A549 (cell line): ENCODE results near the gene DDX17. TPM values are rescaled to one million over a fixed set of nuclear protein-coding genes. Genes with fewer than 3 reads are reported as not detected.
A peak's percentile ranks its signal among the peaks of the same experiment; 100 is the strongest.

ENCODE experiments used
- ATAC-seq, 2 experiments: fragments of 200-7000 bp in 1 of 2; fragments of >200 bp in 1 of 2; cut with Nextera tagmentation in 1 of 2; cut with Tn5 transposase in 1 of 2; 3 replicates each; pipeline versions ENCODE4 v1.8.0 to v1.9.1; 2018 to 2020; ENCODE audit warnings: mild to moderate bottlenecking in 1 of 2, moderate library complexity in 1 of 2
- CTCF ChIA-PET: fragments of 300-600 bp; sonication (Branson Sonifier 250); formaldehyde crosslinking; extraction: SDS; loops from one replicate; lab custom pipeline; 2021; ENCODE audit warnings: antibody characterized with exemption, inconsistent platforms; lab: Yijun Ruan, JAX
- POLR2A ChIA-PET: fragments of 350-600 bp; formaldehyde crosslinking; extraction: SDS; loops from one replicate; lab custom pipeline; 2021; ENCODE audit warnings: antibody characterized with exemption, inconsistent platforms; lab: Yijun Ruan, JAX
- DNase-seq, 2 experiments: peaks; one replicate each; pipeline versions ENCODE4 v3.0.0 to v3.0.0-alpha.2; 2011 to 2016; ENCODE audit warnings: low read depth in 1 of 2, low spot score in 1 of 2
- FAIRE-seq: peaks from 2 replicates; lab custom pipeline; 2011; peaks lifted over from hg19 to GRCh38; lab: Jason Lieb, UNC
- H3K27ac ChIP-seq, 2 experiments: fragments of >200 bp; sonication (Bioruptor Twin); formaldehyde crosslinking; 3 replicates each; pipeline ENCODE4 v1.5.1; 2016 to 2017
- H3K4me1 ChIP-seq: fragments of >200 bp; sonication (Bioruptor Twin); formaldehyde crosslinking; 3 replicates; pipeline ENCODE4 v1.6.1; 2016
- H3K4me2 ChIP-seq: fragments of >200 bp; sonication (Bioruptor Twin); formaldehyde crosslinking; 3 replicates; pipeline ENCODE4 v1.6.1; 2016
- H3K4me3 ChIP-seq: fragments of >200 bp; sonication (Bioruptor Twin); formaldehyde crosslinking; 3 replicates; pipeline ENCODE4 v1.5.1; 2016
- H3K9me3 ChIP-seq: fragments of >200 bp; sonication (Bioruptor Twin); formaldehyde crosslinking; 3 replicates; pipeline ENCODE4 v1.6.1; 2016
- BHLHE40 ChIP-seq: IDR thresholded peaks from 2 replicates; pipeline ENCODE4 v1.6.1; 2012; ENCODE audit warnings: low read depth, low read length, inconsistent platforms
- CBX2 ChIP-seq: fragments of 200-600 bp; sonication (generic); IDR thresholded peaks from 2 replicates; pipeline ENCODE4 v1.6.1; 2016; ENCODE audit warnings: low read depth, mild to moderate bottlenecking, borderline replicate concordance
- CHD2 ChIP-seq: fragments of 150-350 bp; IDR thresholded peaks from 2 replicates; pipeline ENCODE4 v1.6.1; 2014; ENCODE audit warnings: low read length; ENCODE audit not compliant: partially characterized antibody
- EHF ChIP-seq: fragments of 250-450 bp; sonication (Bioruptor Pico); IDR thresholded peaks from 2 replicates; pipeline ENCODE4 v1.5.0; 2020; ENCODE audit warnings: mild to moderate bottlenecking
- EHMT2 ChIP-seq: fragments of 200-600 bp; sonication (generic); IDR thresholded peaks from 2 replicates; pipeline ENCODE4 v1.6.1; 2016; ENCODE audit warnings: antibody characterized with exemption, low read depth, mild to moderate bottlenecking, moderate library complexity
- EP300 ChIP-seq, 2 experiments: fragments of >200 bp; sonication (Bioruptor Twin); formaldehyde crosslinking; IDR thresholded peaks; 2 replicates in 1 of 2; 3 replicates in 1 of 2; pipeline ENCODE4 v1.6.1; 2016 to 2017
- FOXS1 ChIP-seq: fragments of 250-450 bp; sonication (Bioruptor Pico); IDR thresholded peaks from 2 replicates; pipeline ENCODE4 v1.5.0; 2020; ENCODE audit warnings: mild to moderate bottlenecking, moderate library complexity
- HOXB13 ChIP-seq: fragments of 250-450 bp; sonication (Bioruptor Pico); IDR thresholded peaks from 2 replicates; pipeline ENCODE4 v1.5.0; 2020; ENCODE audit warnings: low read depth, mild to moderate bottlenecking, moderate library complexity
- JUNB ChIP-seq: fragments of >200 bp; sonication (Bioruptor Twin); formaldehyde crosslinking; IDR thresholded peaks from 2 replicates; pipeline ENCODE4 v1.6.1; 2016
- MYC ChIP-seq: IDR thresholded peaks from 2 replicates; pipeline ENCODE4 v1.6.1; 2012; ENCODE audit warnings: mild to moderate bottlenecking, inconsistent platforms, low read length, improper control_type of control experiment, borderline replicate concordance
- NFE2L2 ChIP-seq: fragments of 150-350 bp; conservative IDR thresholded peaks from 2 replicates; pipeline ENCODE4 v1.6.1; 2014; ENCODE audit warnings: low read length
- PHF8 ChIP-seq: fragments of 200-600 bp; sonication (generic); IDR thresholded peaks from 2 replicates; pipeline ENCODE4 v1.6.1; 2016; ENCODE audit warnings: low read depth, mild to moderate bottlenecking, antibody characterized with exemption, moderate library complexity, borderline replicate concordance
- POLR2AphosphoS2 ChIP-seq: conservative IDR thresholded peaks from 2 replicates; pipeline ENCODE4 v1.6.1; 2012; ENCODE audit warnings: low read length, improper control_type of control experiment, inconsistent platforms
- RAD21 ChIP-seq, 2 experiments: fragments of >200 bp in 1 of 2; sonication (Bioruptor Twin) in 1 of 2; formaldehyde crosslinking in 1 of 2; IDR thresholded peaks in 1 of 2; conservative IDR thresholded peaks in 1 of 2; 2 replicates in 1 of 2; 3 replicates in 1 of 2; pipeline ENCODE4 v1.6.1; 2012 to 2018; ENCODE audit warnings: inconsistent platforms in 1 of 2
- RFX5 ChIP-seq: fragments of 450-650 bp; IDR thresholded peaks from 2 replicates; pipeline ENCODE4 v1.7.1; 2014; ENCODE audit warnings: antibody characterized with exemption, mild to moderate bottlenecking, moderate library complexity
- ZC3H11A ChIP-seq: fragments of 450-650 bp; IDR thresholded peaks from 2 replicates; pipeline ENCODE4 v1.6.1; 2014; ENCODE audit warnings: antibody characterized with exemption, mild to moderate bottlenecking
- ZSCAN20 ChIP-seq: fragments of 250-450 bp; sonication (Bioruptor Pico); IDR thresholded peaks from 2 replicates; pipeline ENCODE4 v1.8.0; 2022; ENCODE audit warnings: mild to moderate bottlenecking, moderate library complexity
- WGBS: methylation state at CpG from one replicate; pipeline ENCODE4 v1.1.6; 2017; ENCODE audit errors: missing lambda C conversion rate; 5-methylcytosine and 5-hydroxymethylcytosine counted together
- polyA plus RNA-seq, 4 experiments: library from polyadenylated mRNA; depleted of rRNA in 3 of 4; stranded (reverse); fragments of >200 nt; fragmentation: RNase III in 1 of 4; extraction: RNeasy Plus Mini Kit Qiagen cat#74134 plus additional on column Dnase treatment in 1 of 4; gene quantifications; 2 replicates in 3 of 4; 3 replicates in 1 of 4; pipeline ENCODE4 v1.2.3, GENCODE V29; 2011 to 2017
- TF ChIP-seq, protein P1 (sequence below): fragments of 200-600 bp; sonication (generic); IDR thresholded peaks from 2 replicates; pipeline ENCODE4 v1.6.1; 2016; ENCODE audit warnings: antibody characterized with exemption, mild to moderate bottlenecking, moderate library complexity
- TF ChIP-seq, protein P2 (sequence below): fragments of 450-650 bp; IDR thresholded peaks from 2 replicates; pipeline ENCODE4 v1.6.1; 2014; ENCODE audit warnings: antibody characterized with exemption

Gene DDX17
- polyA plus RNA-seq, 2 of the 4 experiments (the other 2 are of a cell fraction), result 117 to 292 TPM

DNA sequence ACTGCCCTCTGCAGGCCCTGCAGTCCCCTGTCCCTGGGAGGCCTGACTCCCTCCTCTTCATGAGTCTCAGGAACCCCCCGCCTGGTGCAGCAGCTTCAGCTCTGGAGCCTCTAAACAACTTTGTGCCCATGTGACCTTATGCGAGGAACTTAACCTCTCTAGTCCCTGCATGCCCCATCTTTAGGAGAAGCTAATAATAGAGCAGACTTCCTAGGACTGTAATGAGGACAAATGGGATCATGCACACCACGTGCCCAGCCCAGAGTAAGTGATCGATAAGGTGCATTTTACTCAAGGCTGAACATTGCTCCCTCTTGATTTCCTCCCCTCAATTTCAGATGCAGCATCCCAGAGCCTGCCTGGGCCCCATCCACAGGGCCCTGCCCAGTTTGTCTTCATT is 70.1 kb downstream of the DDX17 start:
- ATAC-seq (0 out of 6 replicates have a peak, but pooled peaks of 1 of the 2 experiments have one; percentile 33), DNase-seq (no peak), FAIRE-seq (no peak)
- CTCF ChIA-PET, result no interaction called here
- Histone ChIP-seq H3K9me3 (no peaks in the 10 kb centered on the region), H3K27ac (no peak overlapping the region), H3K4me1 (no peaks in the 10 kb centered on the region), H3K4me3 (no peak overlapping the region), H3K4me2 (no peak overlapping the region)
- TF ChIP-seq, protein P1, sequence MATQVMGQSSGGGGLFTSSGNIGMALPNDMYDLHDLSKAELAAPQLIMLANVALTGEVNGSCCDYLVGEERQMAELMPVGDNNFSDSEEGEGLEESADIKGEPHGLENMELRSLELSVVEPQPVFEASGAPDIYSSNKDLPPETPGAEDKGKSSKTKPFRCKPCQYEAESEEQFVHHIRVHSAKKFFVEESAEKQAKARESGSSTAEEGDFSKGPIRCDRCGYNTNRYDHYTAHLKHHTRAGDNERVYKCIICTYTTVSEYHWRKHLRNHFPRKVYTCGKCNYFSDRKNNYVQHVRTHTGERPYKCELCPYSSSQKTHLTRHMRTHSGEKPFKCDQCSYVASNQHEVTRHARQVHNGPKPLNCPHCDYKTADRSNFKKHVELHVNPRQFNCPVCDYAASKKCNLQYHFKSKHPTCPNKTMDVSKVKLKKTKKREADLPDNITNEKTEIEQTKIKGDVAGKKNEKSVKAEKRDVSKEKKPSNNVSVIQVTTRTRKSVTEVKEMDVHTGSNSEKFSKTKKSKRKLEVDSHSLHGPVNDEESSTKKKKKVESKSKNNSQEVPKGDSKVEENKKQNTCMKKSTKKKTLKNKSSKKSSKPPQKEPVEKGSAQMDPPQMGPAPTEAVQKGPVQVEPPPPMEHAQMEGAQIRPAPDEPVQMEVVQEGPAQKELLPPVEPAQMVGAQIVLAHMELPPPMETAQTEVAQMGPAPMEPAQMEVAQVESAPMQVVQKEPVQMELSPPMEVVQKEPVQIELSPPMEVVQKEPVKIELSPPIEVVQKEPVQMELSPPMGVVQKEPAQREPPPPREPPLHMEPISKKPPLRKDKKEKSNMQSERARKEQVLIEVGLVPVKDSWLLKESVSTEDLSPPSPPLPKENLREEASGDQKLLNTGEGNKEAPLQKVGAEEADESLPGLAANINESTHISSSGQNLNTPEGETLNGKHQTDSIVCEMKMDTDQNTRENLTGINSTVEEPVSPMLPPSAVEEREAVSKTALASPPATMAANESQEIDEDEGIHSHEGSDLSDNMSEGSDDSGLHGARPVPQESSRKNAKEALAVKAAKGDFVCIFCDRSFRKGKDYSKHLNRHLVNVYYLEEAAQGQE, result no peak
- TF ChIP-seq FOXS1 (CRISPR knock-in tag) (no peak), EP300 (IDR thresholded peaks at IDR 0.05) (no peak), ZSCAN20 (no peak), RAD21 (conservative IDR thresholded peaks at IDR 0.05 in 1 of 2, IDR thresholded peaks at IDR 0.05 in 1 of 2) (no peak), HOXB13 (CRISPR knock-in tag) (no peak), POLR2AphosphoS2 (no peak), EHF (CRISPR knock-in tag) (no peak), CHD2 (no peak), NFE2L2 (no peak)
- TF ChIP-seq, protein P2, sequence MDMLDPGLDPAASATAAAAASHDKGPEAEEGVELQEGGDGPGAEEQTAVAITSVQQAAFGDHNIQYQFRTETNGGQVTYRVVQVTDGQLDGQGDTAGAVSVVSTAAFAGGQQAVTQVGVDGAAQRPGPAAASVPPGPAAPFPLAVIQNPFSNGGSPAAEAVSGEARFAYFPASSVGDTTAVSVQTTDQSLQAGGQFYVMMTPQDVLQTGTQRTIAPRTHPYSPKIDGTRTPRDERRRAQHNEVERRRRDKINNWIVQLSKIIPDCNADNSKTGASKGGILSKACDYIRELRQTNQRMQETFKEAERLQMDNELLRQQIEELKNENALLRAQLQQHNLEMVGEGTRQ, result no peak
- WGBS, result 50% methylated on average over 4 of the region's 4 CpGs
- POLR2A ChIA-PET, result no interaction called here

DNA sequence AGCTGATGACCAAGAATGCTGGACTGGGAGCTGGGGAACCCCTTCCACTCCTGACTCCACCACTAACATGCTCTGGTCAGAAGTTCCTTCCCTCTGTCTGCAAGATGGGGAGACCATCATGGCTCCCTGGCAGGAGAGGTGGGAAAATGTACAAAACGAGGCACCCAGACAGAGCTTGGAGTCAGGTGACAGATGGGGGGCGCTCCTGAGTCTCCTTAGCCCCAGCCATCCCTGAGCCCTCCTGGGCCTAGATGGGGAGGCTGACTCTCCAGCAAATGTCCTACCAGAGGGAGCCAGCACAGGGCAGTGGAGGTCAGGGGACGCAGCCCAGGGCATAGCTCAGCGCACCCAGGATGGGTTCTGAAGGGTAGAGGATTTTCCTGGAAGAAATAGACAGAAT is 71.1 kb downstream of the DDX17 start:
- TF ChIP-seq RFX5 (no peak), JUNB (no peak), MYC (no peak), PHF8 (no peak)
- H3K4me3 ChIP-seq, result no peak overlapping the region
- DNase-seq (no peak), ATAC-seq (peak in 1 of 2 experiments; percentile 51; a peak in 3 of 6 replicates), FAIRE-seq (no peak)
- H3K4me1 ChIP-seq, result no peaks in the 10 kb centered on the region
- no peak overlapping the region for H3K4me2 ChIP-seq
- no peaks in the 10 kb centered on the region for H3K9me3 ChIP-seq
- ChIA-PET CTCF (interaction anchor here (1.0 to 1.7 kb wide), 2 partner anchors 10 to 17 kb away, joined by 3 to 7 read pairs; no protein-coding TSS in a partner anchor), POLR2A (interaction anchor here (1.6 kb wide), 1 partner anchor 13 kb away, joined by 3 read pairs; no protein-coding TSS in a partner anchor)
- 80% methylated on average over 3 of the region's 4 CpGs for WGBS
- H3K27ac ChIP-seq, result no peak overlapping the region

DNA sequence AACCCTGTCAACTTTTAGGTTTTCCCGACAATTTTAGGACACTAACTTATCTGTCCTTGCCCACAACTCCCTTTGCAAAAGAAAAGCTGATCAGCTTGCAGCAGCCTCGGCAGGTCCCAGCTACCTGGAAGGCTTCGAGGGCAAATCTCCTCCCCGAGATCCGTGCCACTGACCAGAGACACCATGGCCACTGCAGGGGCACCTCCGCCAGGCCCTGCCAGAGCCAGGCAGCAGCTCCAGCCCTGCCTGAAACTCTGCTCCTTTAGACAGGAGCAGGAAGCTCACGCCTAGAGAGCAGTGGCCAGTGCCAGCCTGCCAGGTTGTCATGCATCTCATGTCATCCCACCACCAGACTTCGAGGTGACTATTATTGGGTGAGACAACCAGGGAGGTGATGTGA is 72.2 kb downstream of the DDX17 start:
- WGBS, result 48% methylated on average over 4 of the region's 8 CpGs
- DNase-seq (no peak), FAIRE-seq (no peak), ATAC-seq (no peak)
- Histone ChIP-seq H3K4me1 (no peaks in the 10 kb centered on the region), H3K9me3 (no peaks in the 10 kb centered on the region), H3K4me3 (no peak overlapping the region), H3K27ac (no peak overlapping the region), H3K4me2 (no peak overlapping the region)
- ChIA-PET POLR2A (interaction anchor here (0.6 to 1.6 kb wide), 2 partner anchors 8 to 14 kb away, joined by 3 read pairs; no protein-coding TSS in a partner anchor), CTCF (interaction anchor here (1.0 to 1.7 kb wide), 4 partner anchors 11 to 382 kb away, joined by 3 to 7 read pairs (median 4); no protein-coding TSS in a partner anchor)
- TF ChIP-seq BHLHE40 (no peak), ZC3H11A (no peak), CBX2 (no peak), EHMT2 (no peak)

Other genes with a start within 250 kb of the DDX17 start
- 22.2 and 22.7 TPM in 2 replicates for gene TMEM184B, start 233.3 kb downstream of the DDX17 start, polyA plus RNA-seq (2011; rRNA removed)
- gene TMEM184B, start 233.3 kb downstream of the DDX17 start, polyA plus RNA-seq (2017; fragmentation: RNase III; extraction: RNeasy Plus Mini Kit Qiagen cat#74134 plus additional on column Dnase treatment), result 33.2 to 36.8 TPM (median 36.6 TPM) in 3 replicates
- gene CSNK1E, start 188.9 kb downstream of the DDX17 start, polyA plus RNA-seq (2011; rRNA removed), result 58.3 and 60.9 TPM in 2 replicates
- 57.1 to 63.3 TPM (median 59.3 TPM) in 3 replicates for gene CSNK1E, start 188.9 kb downstream of the DDX17 start, polyA plus RNA-seq (2017; fragmentation: RNase III; extraction: RNeasy Plus Mini Kit Qiagen cat#74134 plus additional on column Dnase treatment)
- gene KCNJ4, start 51.1 kb downstream of the DDX17 start, polyA plus RNA-seq (2011; rRNA removed), result not detected in 2 replicates
- 0.05 to 0.12 TPM in 2 of 3 replicates, not detected in the other for gene KCNJ4, start 51.1 kb downstream of the DDX17 start, polyA plus RNA-seq (2017; fragmentation: RNase III; extraction: RNeasy Plus Mini Kit Qiagen cat#74134 plus additional on column Dnase treatment)
- 32.8 and 38.7 TPM in 2 replicates for gene KDELR3, start 38.2 kb downstream of the DDX17 start, polyA plus RNA-seq (2011; rRNA removed)
- gene KDELR3, start 38.2 kb downstream of the DDX17 start, polyA plus RNA-seq (2017; fragmentation: RNase III; extraction: RNeasy Plus Mini Kit Qiagen cat#74134 plus additional on column Dnase treatment), result 11.0 to 14.2 TPM (median 12.2 TPM) in 3 replicates
- gene DMC1, start 63.9 kb upstream of the DDX17 start, polyA plus RNA-seq (2011; rRNA removed), result 3.4 and 5.7 TPM in 2 replicates
- gene DMC1, start 63.9 kb upstream of the DDX17 start, polyA plus RNA-seq (2017; fragmentation: RNase III; extraction: RNeasy Plus Mini Kit Qiagen cat#74134 plus additional on column Dnase treatment), result 6.1 to 6.9 TPM (median 6.4 TPM) in 3 replicates
- gene FAM227A, start 150.1 kb upstream of the DDX17 start, polyA plus RNA-seq (2011; rRNA removed), result 3.5 and 4.0 TPM in 2 replicates
- gene FAM227A, start 150.1 kb upstream of the DDX17 start, polyA plus RNA-seq (2017; fragmentation: RNase III; extraction: RNeasy Plus Mini Kit Qiagen cat#74134 plus additional on column Dnase treatment), result 1.4 to 1.7 TPM (median 1.4 TPM) in 3 replicates
- gene CBY1, start 150.3 kb upstream of the DDX17 start, polyA plus RNA-seq (2011; rRNA removed), result 18.9 and 20.8 TPM in 2 replicates
- gene CBY1, start 150.3 kb upstream of the DDX17 start, polyA plus RNA-seq (2017; fragmentation: RNase III; extraction: RNeasy Plus Mini Kit Qiagen cat#74134 plus additional on column Dnase treatment), result 17.5 to 19.4 TPM (median 18.6 TPM) in 3 replicates
- gene TOMM22, start 175.6 kb upstream of the DDX17 start, polyA plus RNA-seq (2011; rRNA removed), result 53.6 and 63.2 TPM in 2 replicates
- gene TOMM22, start 175.6 kb upstream of the DDX17 start, polyA plus RNA-seq (2017; fragmentation: RNase III; extraction: RNeasy Plus Mini Kit Qiagen cat#74134 plus additional on column Dnase treatment), result 68.4 to 69.8 TPM (median 69.2 TPM) in 3 replicates
- gene JOSD1, start 194.6 kb upstream of the DDX17 start, polyA plus RNA-seq (2011; rRNA removed), result 37.5 and 40.9 TPM in 2 replicates
- gene JOSD1, start 194.6 kb upstream of the DDX17 start, polyA plus RNA-seq (2017; fragmentation: RNase III; extraction: RNeasy Plus Mini Kit Qiagen cat#74134 plus additional on column Dnase treatment), result 28.5 to 30.9 TPM (median 29.7 TPM) in 3 replicates
- gene GTPBP1, start 199.6 kb upstream of the DDX17 start, polyA plus RNA-seq (2011; rRNA removed), result 10.7 and 15.1 TPM in 2 replicates
- gene GTPBP1, start 199.6 kb upstream of the DDX17 start, polyA plus RNA-seq (2017; fragmentation: RNase III; extraction: RNeasy Plus Mini Kit Qiagen cat#74134 plus additional on column Dnase treatment), result 7.1 to 9.0 TPM (median 8.8 TPM) in 3 replicates
- 12.6 and 18.4 TPM in 2 replicates for gene SUN2, start 249.7 kb upstream of the DDX17 start, polyA plus RNA-seq (2011; rRNA removed)
- gene SUN2, start 249.7 kb upstream of the DDX17 start, polyA plus RNA-seq (2017; fragmentation: RNase III; extraction: RNeasy Plus Mini Kit Qiagen cat#74134 plus additional on column Dnase treatment), result 21.7 to 26.4 TPM (median 24.0 TPM) in 3 replicates